OCI-LY7 (cell line): ENCODE results near the gene SFXN5.

Experiments
- EZH2phosphoT487 ChIP-seq: fragments of 200-600 bp; sonication (generic); IDR thresholded peaks from 2 replicates; pipeline ENCODE4 v1.6.1; 2018; ENCODE audit warnings: low read depth, borderline replicate concordance, mild to moderate bottlenecking, mixed run types, antibody characterized with exemption, low read length, moderate library complexity, mixed read lengths
- TF ChIP-seq, protein P1 (sequence below): fragments of 200-600 bp; sonication (generic); conservative IDR thresholded peaks from 2 replicates; pipeline ENCODE4 v1.5.1; 2014; ENCODE audit warnings: mild to moderate bottlenecking, antibody characterized with exemption, low read length, moderate library complexity, mixed read lengths

DNA sequence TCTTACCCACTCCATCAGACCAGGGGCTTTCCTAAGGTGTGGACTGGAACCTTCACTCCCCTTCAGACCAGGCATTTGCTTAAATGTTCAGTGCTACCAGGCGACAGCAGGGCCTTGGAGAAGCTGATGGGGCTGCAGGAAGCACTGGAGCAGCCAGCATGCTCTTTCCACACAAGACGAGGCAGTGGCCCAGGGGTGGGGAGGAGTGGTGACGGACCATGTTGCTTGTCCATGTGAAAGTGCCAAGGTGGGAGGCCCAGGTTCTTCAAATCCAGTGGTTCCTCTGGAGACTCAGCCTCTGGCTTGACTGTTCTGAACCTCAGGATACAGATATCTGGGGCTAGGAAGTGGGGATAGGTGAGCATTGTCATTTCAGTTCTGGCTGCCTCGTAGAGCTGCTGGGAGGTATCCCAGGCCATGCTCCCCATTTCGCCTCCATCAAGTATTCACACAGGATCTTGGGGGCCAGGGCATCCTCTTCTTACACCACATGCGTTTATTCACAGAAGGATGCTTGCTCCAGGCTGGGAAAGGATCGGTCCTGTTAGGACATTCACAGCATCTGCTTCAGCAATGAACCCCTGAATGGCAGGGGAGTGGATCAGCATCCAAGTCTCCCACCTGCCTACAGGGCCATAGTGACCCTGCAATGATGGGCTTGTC, 62.2 kb downstream of the SFXN5 start:
- TF ChIP-seq, protein P1, sequence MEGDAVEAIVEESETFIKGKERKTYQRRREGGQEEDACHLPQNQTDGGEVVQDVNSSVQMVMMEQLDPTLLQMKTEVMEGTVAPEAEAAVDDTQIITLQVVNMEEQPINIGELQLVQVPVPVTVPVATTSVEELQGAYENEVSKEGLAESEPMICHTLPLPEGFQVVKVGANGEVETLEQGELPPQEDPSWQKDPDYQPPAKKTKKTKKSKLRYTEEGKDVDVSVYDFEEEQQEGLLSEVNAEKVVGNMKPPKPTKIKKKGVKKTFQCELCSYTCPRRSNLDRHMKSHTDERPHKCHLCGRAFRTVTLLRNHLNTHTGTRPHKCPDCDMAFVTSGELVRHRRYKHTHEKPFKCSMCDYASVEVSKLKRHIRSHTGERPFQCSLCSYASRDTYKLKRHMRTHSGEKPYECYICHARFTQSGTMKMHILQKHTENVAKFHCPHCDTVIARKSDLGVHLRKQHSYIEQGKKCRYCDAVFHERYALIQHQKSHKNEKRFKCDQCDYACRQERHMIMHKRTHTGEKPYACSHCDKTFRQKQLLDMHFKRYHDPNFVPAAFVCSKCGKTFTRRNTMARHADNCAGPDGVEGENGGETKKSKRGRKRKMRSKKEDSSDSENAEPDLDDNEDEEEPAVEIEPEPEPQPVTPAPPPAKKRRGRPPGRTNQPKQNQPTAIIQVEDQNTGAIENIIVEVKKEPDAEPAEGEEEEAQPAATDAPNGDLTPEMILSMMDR = no peak
- no peak for TF ChIP-seq EZH2phosphoT487
